IPS-20b (cell line): Measurements from ENCODE around the gene NHS.

ENCODE experiments used
- H3K27ac ChIP-seq: one replicate; pipeline ENCODE4 v1.5.1; 2013; ENCODE audit warnings: low read length
- H3K27me3 ChIP-seq: 2 replicates; pipeline ENCODE4 v1.6.1; 2013; ENCODE audit warnings: mild to moderate bottlenecking, low read length, inconsistent platforms; ENCODE audit not compliant: insufficient read depth
- H3K36me3 ChIP-seq: 2 replicates; pipeline ENCODE4 v1.6.1; 2013; ENCODE audit warnings: low read depth, mild to moderate bottlenecking, inconsistent platforms, low read length, moderate library complexity; ENCODE audit not compliant: insufficient read depth
- H3K4me1 ChIP-seq: 2 replicates; pipeline ENCODE4 v1.6.1; 2013; ENCODE audit warnings: mild to moderate bottlenecking, control low read depth, inconsistent platforms, low read length, moderate library complexity; ENCODE audit not compliant: insufficient read depth
- H3K4me3 ChIP-seq: 2 replicates; pipeline ENCODE4 v1.5.1; 2013; ENCODE audit warnings: mild to moderate bottlenecking, low read length, inconsistent platforms
- H3K9ac ChIP-seq: 2 replicates; pipeline ENCODE4 v1.6.1; 2013; ENCODE audit warnings: low read depth, mild to moderate bottlenecking, inconsistent platforms, low read length, moderate library complexity
- H3K9me3 ChIP-seq: 2 replicates; pipeline ENCODE4 v1.6.1; 2013; ENCODE audit warnings: mild to moderate bottlenecking, low read depth, low read length, inconsistent platforms; ENCODE audit not compliant: insufficient read depth

The NHS gene

DNA sequence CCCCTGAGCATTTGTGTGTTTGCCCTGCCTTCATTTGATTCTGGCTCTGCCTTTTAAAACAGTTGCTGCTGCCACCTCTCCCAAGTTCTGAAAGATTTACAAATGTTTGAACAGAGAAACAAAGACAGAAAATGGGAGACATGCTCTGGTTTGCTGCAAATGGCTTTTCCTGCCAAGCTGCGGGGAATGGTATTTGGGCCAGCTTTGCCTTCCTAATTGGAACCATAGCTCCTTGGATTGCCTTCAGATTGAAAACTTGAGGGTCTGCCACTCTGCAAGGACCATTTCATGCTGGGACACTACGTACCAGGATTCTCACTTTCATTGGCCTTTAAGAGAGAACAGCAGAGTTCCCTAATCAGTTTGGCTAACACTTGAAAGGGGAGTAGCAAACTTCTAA lies 74.9 kb downstream of the NHS start:
- no peaks in the 10 kb centered on the region for H3K27me3 ChIP-seq
- H3K9ac ChIP-seq = no peak overlapping the region
- H3K4me3 ChIP-seq = no peak overlapping the region
- no peak overlapping the region for H3K27ac ChIP-seq
- H3K9me3 ChIP-seq = no peaks in the 10 kb centered on the region
- no peaks in the 10 kb centered on the region for H3K36me3 ChIP-seq
- no peaks in the 10 kb centered on the region for H3K4me1 ChIP-seq

DNA sequence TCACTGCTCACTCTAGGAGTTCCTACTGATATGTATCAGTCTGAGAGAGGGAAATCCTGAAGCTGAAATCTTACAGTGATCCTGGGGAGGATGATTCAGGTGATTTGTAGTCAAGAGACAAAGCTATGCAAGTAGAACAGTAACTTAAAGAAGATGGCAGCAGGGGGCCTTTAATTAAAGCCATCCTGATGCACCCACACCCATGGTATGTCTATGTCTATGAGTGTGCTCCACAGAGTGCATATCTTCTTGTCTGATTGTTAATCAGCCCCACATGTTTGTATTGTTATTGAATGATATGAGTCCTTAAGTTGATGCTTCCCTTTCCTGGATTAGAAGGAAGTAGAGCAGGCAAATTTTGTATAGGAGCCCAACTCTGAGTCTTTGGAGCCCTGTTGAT lies 78.8 kb downstream of the NHS start:
- Histone ChIP-seq H3K9ac (no peak overlapping the region), H3K27me3 (no peaks in the 10 kb centered on the region)

DNA sequence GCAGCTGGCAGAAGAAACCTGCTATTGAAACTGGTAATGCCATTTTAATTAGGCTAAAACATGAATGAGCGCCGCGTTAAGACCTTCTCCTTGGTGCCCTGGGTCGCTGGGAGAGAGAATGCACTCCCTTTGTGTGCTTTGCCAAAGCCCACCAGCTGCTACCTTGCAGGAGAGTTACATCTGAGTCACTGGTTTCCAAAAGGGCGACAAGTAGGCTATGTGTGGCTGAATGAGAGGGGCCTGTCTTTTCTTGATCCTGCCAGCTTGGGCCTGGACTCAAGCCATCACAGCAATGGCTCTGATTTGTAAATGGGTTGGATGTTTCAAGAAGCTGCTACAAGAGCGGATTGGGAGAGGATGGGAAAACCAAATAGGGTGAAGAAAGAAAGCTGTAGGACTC lies 81.5 kb downstream of the NHS start:
- no peaks in the 10 kb centered on the region for H3K27me3 ChIP-seq
- peaks cover 4% of the 10 kb centered on the region; the same call in 1 of the 2 replicates for H3K4me1 ChIP-seq
- H3K9me3 ChIP-seq = no peaks in the 10 kb centered on the region
- H3K27ac ChIP-seq = no peak overlapping the region
- H3K9ac ChIP-seq = no peak overlapping the region
- no peaks in the 10 kb centered on the region for H3K36me3 ChIP-seq
- no peak overlapping the region for H3K4me3 ChIP-seq

More for the DNA sequence above, 78.8 kb downstream of the NHS start:
- Histone ChIP-seq H3K9me3 (no peaks in the 10 kb centered on the region), H3K4me3 (no peak overlapping the region), H3K27ac (no peak overlapping the region), H3K4me1 (peaks cover 4% of the 10 kb centered on the region; the same call in 1 of the 2 replicates), H3K36me3 (no peaks in the 10 kb centered on the region)

DNA sequence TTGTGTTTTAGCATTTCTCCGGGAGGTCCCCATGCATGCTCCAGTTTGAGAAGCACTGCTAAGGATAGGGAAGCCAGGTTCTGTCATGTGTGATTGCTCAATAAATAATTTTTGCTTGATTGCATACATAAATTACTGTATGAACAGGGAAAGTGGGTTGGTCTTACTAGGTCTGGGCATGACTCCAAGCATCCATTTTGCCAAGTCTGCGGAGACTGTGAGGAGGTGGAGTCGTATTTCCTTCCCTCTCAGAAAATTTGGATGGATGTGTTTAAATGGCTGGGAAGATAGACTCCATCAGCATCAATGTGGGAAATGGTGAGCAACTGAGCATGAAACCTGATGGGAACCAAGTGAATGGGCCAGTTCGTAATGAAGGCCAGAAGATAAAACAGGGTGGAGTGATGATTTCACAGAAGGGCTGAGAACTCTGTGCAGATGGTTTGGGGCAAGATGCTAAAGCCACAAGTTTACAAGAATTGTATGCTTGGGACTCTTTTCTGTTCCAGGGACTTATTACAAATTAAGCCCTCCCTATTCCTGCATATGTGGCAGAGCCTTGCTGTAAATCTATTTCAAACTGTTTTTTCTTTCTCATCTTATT lies 84.1 kb downstream of the NHS start:
- no peaks in the 10 kb centered on the region for H3K36me3 ChIP-seq
- H3K27ac ChIP-seq = no peak overlapping the region
- H3K9me3 ChIP-seq = no peaks in the 10 kb centered on the region
- no peaks in the 10 kb centered on the region for H3K27me3 ChIP-seq
- H3K4me3 ChIP-seq = no peak overlapping the region
- H3K4me1 ChIP-seq = peaks cover 7% of the 10 kb centered on the region; the same call in 1 of the 2 replicates
- H3K9ac ChIP-seq = no peak overlapping the region

DNA sequence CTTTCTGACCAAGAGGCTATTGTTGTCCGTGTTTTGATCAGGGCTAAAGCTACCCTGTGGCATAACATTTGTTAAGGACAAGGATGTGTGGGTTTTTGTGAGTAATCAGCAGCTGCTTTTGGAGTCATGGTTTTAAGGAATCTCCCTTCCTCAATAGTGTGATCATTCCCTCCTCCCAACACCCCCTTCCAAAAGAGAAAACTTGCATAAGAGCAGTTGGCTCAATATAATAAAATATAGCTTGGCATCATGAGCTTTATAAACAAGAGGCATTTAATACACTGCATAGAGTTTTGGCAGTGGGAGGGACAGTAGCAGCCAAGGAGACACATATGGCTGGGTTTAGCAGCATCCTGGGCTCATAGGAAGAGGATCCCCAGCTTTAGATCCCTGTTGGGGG lies 84.7 kb downstream of the NHS start:
- H3K27ac ChIP-seq = no peak overlapping the region
- no peaks in the 10 kb centered on the region for H3K27me3 ChIP-seq
- H3K9ac ChIP-seq = no peak overlapping the region
- H3K4me3 ChIP-seq = no peak overlapping the region
- no peaks in the 10 kb centered on the region for H3K9me3 ChIP-seq
- H3K36me3 ChIP-seq = no peaks in the 10 kb centered on the region
- H3K4me1 ChIP-seq = peaks cover 7% of the 10 kb centered on the region; the same call in 1 of the 2 replicates

DNA sequence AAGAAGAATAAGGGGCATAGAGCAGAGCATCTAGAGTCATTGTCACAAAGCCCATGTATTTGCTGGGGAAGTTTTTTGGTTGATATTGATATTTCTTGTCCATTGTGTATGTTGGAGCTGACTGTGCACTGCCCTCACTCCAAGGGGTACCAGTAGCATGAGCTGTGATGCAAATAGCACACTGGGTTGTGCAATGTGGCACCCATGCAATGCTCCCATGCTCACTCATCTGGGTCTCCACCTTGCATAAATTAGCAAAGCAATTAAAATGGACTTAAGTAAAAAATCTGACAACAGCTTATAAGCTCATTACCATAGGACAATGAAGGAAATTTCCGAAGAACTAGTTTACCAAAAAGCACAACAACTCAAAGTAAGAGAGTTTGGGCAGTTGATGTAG lies 87.9 kb downstream of the NHS start:
- Histone ChIP-seq H3K36me3 (no peaks in the 10 kb centered on the region), H3K9ac (no peak overlapping the region), H3K4me1 (peaks cover 3% of the 10 kb centered on the region; the same call in 1 of the 2 replicates), H3K27ac (no peak overlapping the region), H3K27me3 (no peaks in the 10 kb centered on the region), H3K9me3 (no peaks in the 10 kb centered on the region), H3K4me3 (no peak overlapping the region)

DNA sequence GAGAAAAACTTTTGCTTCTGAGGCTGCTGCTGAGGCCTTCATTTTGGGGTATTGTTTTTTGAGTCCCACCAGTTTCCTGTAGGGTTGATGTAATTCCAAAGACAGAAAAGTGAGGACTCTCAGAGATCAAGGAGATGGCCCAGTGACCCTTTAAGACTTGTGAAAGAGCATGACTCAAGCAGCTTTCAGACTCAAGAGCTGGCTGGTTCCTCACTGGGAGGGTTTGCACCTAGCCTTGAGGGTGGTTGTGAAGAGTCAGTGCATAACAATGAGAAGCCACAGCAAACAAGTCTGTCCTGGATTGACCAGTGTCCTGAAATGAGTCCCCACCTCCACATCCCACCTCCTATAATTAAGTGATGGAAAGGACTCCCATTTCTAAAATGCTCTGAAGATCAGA lies 89.2 kb downstream of the NHS start:
- Histone ChIP-seq H3K4me1 (peaks cover 3% of the 10 kb centered on the region; the same call in 1 of the 2 replicates), H3K27ac (no peak overlapping the region), H3K36me3 (no peaks in the 10 kb centered on the region), H3K4me3 (no peak overlapping the region), H3K9ac (no peak overlapping the region), H3K27me3 (no peaks in the 10 kb centered on the region), H3K9me3 (no peaks in the 10 kb centered on the region)

DNA sequence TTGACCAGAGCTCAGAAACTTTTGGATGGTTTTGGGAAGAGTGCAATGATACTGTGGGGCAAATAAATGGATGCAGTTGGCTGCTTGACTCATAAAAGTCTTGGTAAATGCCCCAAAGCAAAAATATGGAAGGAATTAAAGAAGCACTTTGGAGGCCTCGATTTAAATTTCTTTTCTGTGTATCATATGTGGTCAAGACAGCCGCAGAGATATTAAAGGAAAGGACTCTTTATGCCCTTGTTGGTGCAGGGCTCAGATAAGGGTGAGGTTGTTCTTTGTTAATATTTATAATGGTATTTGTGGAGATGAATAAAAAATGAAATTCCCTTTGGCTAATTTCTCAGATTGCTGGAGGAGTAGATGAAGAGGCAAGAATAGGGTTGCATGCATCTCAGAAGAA lies 90.2 kb downstream of the NHS start:
- Histone ChIP-seq H3K27ac (no peak overlapping the region), H3K36me3 (no peaks in the 10 kb centered on the region), H3K4me3 (no peak overlapping the region), H3K9ac (no peak overlapping the region), H3K27me3 (no peaks in the 10 kb centered on the region), H3K4me1 (peaks cover 3% of the 10 kb centered on the region; the same call in 1 of the 2 replicates), H3K9me3 (no peaks in the 10 kb centered on the region)

DNA sequence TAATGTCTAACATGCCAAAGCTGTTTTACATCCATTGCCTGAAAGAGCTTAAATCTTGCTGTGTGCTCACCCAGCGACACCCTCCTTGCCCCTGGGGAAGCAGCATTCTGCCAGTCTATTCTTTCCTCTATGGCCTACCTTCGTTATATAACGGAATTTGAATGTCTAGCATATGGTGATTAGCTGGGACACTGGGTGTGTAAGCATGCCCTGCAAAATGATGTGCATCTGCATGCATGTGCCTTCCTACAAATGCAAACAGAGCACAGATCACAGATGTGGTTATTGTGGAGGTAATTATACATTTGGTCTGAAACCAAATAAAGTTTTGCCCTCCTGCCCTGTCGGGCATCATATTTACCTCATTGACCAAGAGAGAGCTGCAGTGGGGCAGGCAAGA lies 90.8 kb downstream of the NHS start:
- H3K9me3 ChIP-seq = no peaks in the 10 kb centered on the region
- H3K4me3 ChIP-seq = no peak overlapping the region
- no peaks in the 10 kb centered on the region for H3K27me3 ChIP-seq
- peaks cover 3% of the 10 kb centered on the region; the same call in 1 of the 2 replicates for H3K4me1 ChIP-seq
- H3K27ac ChIP-seq = no peak overlapping the region
- H3K36me3 ChIP-seq = no peaks in the 10 kb centered on the region
- H3K9ac ChIP-seq = no peak overlapping the region

DNA sequence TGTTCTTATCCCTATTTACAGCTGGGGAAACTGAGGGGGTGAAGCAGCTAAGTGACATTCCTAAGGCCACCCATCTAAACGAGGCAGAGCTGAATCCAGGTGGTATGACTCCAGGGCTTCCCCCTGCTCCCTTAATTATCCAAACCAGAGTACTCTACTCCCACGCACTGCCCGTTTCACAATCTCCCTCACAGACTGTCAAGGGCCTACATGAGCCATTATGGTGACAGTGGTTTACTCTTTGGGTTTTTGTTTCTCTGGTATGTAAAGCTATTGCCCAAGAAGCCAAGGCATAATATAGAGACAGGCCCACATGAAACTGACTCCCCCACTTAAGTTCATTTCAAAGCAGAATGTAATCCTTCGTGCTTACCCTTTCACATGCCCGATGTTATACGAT lies 95.1 kb downstream of the NHS start:
- no peaks in the 10 kb centered on the region for H3K27me3 ChIP-seq
- H3K9me3 ChIP-seq = no peaks in the 10 kb centered on the region
- H3K9ac ChIP-seq = no peak overlapping the region
- no peaks in the 10 kb centered on the region for H3K4me1 ChIP-seq
- H3K4me3 ChIP-seq = no peak overlapping the region
- H3K27ac ChIP-seq = no peak overlapping the region
- no peaks in the 10 kb centered on the region for H3K36me3 ChIP-seq

DNA sequence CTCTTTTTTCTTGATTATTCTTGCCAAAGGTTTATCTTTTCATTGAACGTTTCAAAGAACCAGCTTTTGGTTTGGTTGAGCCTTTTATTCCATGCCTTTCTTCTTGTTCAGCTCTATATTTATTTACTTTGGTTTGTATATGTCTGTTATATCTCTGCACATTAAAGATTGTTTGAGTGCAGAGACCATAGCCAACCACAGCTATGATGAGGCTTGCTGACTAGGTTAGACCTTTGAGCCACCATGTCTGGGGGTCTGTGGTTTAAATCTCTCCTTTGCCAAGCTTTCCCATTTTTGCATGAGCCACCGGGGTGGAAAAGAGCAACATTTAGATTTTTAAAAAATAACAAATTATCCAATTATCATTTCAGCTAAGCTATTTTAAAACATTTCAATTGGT lies 96.1 kb downstream of the NHS start:
- Histone ChIP-seq H3K9ac (no peak overlapping the region), H3K36me3 (no peaks in the 10 kb centered on the region), H3K4me1 (no peaks in the 10 kb centered on the region)

DNA sequence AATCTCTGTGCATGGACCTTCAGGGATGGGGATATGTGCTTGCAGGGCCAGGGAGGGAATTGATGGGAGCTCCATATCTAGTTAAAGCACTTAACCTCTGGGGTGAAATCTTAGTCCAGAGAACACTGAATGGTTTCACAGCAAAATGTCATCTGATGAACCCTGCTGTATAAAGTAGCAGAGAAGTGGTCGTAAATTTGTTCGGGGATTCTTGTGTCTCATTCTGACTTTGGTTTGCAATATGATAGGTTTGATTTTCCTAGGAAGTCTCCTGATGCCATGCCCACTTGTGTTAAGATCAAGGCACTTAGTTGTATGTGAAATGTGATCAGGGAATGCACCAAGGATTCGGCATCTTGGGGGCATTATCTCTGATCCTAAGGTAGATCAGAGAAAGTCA lies 96.9 kb downstream of the NHS start:
- Histone ChIP-seq H3K9me3 (no peaks in the 10 kb centered on the region), H3K9ac (no peak overlapping the region), H3K27ac (no peak overlapping the region), H3K36me3 (no peaks in the 10 kb centered on the region), H3K27me3 (no peaks in the 10 kb centered on the region), H3K4me3 (no peak overlapping the region), H3K4me1 (no peaks in the 10 kb centered on the region)

More for the DNA sequence above, 96.1 kb downstream of the NHS start:
- no peak overlapping the region for H3K27ac ChIP-seq
- H3K27me3 ChIP-seq = no peaks in the 10 kb centered on the region
- no peak overlapping the region for H3K4me3 ChIP-seq
- H3K9me3 ChIP-seq = no peaks in the 10 kb centered on the region
